ENCODE measurements around the gene MAP3K7CL. TPM values are rescaled to one million over a fixed set of nuclear protein-coding genes. Genes with fewer than 3 reads are reported as not detected.

The MAP3K7CL gene
- polyA plus RNA-seq, 1 experiment, result 11.0 TPM

- no peak overlapping the region for H3K27ac ChIP-seq (ENCODE audit: low read depth, low read length)
- DNase-seq (ENCODE audit: low read depth, low spot score), result no peak
- no peaks in the 10 kb centered on the region for H3K27me3 ChIP-seq (ENCODE audit: control insufficient read depth, insufficient read depth, low read length)
- CTCF ChIA-PET, result no interaction called here
- POLR2A ChIA-PET, result no interaction called here
- no peak overlapping the region for H3K4me3 ChIP-seq (ENCODE audit: low read depth, low read length)
- no peak for TF ChIP-seq CTCF (IDR thresholded peaks at IDR 0.05; ENCODE audit: low read depth, low read length)
- no peaks in the 10 kb centered on the region for H3K9me3 ChIP-seq (ENCODE audit: control insufficient read depth, insufficient read depth, low read length)
Observed at GRCh38 chr21:29205009-29205408, 74.6 kb downstream of the MAP3K7CL start.

GRCh38 chr21:29205988-29206387 lies 75.5 kb downstream of the MAP3K7CL start:
- no peak overlapping the region for H3K27ac ChIP-seq (ENCODE audit: low read depth, low read length)
- ChIA-PET POLR2A (no interaction called here), CTCF (interaction anchor here (1.0 kb wide), 1 partner anchor 42 kb away, joined by 3 read pairs; no protein-coding TSS in a partner anchor)

GRCh38 chr21:29206445-29206844 lies 76.0 kb downstream of the MAP3K7CL start:
- no peak overlapping the region for H3K4me3 ChIP-seq (ENCODE audit: low read depth, low read length)
- no peaks in the 10 kb centered on the region for H3K27me3 ChIP-seq (ENCODE audit: control insufficient read depth, insufficient read depth, low read length)
- H3K27ac ChIP-seq (ENCODE audit: low read depth, low read length), result no peak overlapping the region
- DNase-seq (ENCODE audit: low read depth, low spot score), result no peak
- H3K9me3 ChIP-seq (ENCODE audit: control insufficient read depth, insufficient read depth, low read length), result no peaks in the 10 kb centered on the region
- CTCF ChIA-PET, result interaction anchor here (1.0 kb wide), 1 partner anchor 43 kb away, joined by 3 read pairs; no protein-coding TSS in a partner anchor
- TF ChIP-seq CTCF (IDR thresholded peaks at IDR 0.05; ENCODE audit: low read depth, low read length), result no peak
- POLR2A ChIA-PET, result no interaction called here

More at GRCh38 chr21:29205988-29206387, 75.5 kb downstream of the MAP3K7CL start:
- Histone ChIP-seq H3K27me3 (ENCODE audit: control insufficient read depth, insufficient read depth, low read length) (no peaks in the 10 kb centered on the region), H3K9me3 (ENCODE audit: control insufficient read depth, insufficient read depth, low read length) (no peaks in the 10 kb centered on the region), H3K4me3 (ENCODE audit: low read depth, low read length) (no peak overlapping the region)
- no peak for TF ChIP-seq CTCF (IDR thresholded peaks at IDR 0.05; ENCODE audit: low read depth, low read length)
- no peak for DNase-seq (ENCODE audit: low read depth, low spot score)

- no peaks in the 10 kb centered on the region for H3K27me3 ChIP-seq (ENCODE audit: control insufficient read depth, insufficient read depth, low read length)
Observed at GRCh38 chr21:29207201-29207600, 76.8 kb downstream of the MAP3K7CL start.

More at GRCh38 chr21:29207201-29207600, 76.8 kb downstream of the MAP3K7CL start:
- Histone ChIP-seq H3K27ac (ENCODE audit: low read depth, low read length) (no peak overlapping the region), H3K4me3 (ENCODE audit: low read depth, low read length) (no peak overlapping the region), H3K9me3 (ENCODE audit: control insufficient read depth, insufficient read depth, low read length) (no peaks in the 10 kb centered on the region)
- ChIA-PET CTCF (no interaction called here), POLR2A (no interaction called here)
- no peak for TF ChIP-seq CTCF (IDR thresholded peaks at IDR 0.05; ENCODE audit: low read depth, low read length)
- no peak for DNase-seq (ENCODE audit: low read depth, low spot score)

Data from AG04450 (cell line).